ENCODE measurements around the gene GPR161. TPM values are rescaled to one million over a fixed set of nuclear protein-coding genes. Genes with fewer than 3 reads are reported as not detected.
A peak's percentile ranks its signal among the peaks of the same experiment; 100 is the strongest.

GPR161 gene
- polyA plus RNA-seq, 2 donors, result 1.9 to 3.4 TPM

- Histone ChIP-seq H3K4me3 (ENCODE audit: low read depth in 1 of 2, low read length in 2 of 2) (no peak overlapping the region), H3K9me3 (ENCODE audit: control insufficient read depth in 2 of 2, insufficient read depth in 1 of 2, low read depth in 1 of 2, low read length in 1 of 2) (no peaks in the 10 kb centered on the region), H3K4me1 (ENCODE audit: control insufficient read depth in 2 of 2, insufficient read depth in 2 of 2, low read length in 1 of 2) (no peaks in the 10 kb centered on the region), H3K27me3 (ENCODE audit: control insufficient read depth in 1 of 2, insufficient read depth in 2 of 2, low read length in 2 of 2) (no peaks in the 10 kb centered on the region), H3K36me3 (ENCODE audit: control insufficient read depth in 2 of 2, insufficient read depth in 2 of 2, low read length in 1 of 2) (no peaks in the 10 kb centered on the region), H3K27ac (ENCODE audit: low read depth in 2 of 2, low read length in 1 of 2) (no peak overlapping the region)
- 84 to 86% methylated on average over 4 of the region's 4 CpGs for WGBS, 2 donors
These were observed 15.2 kb upstream of the GPR161 start for GRCh38 chr1:168151935-168152334.

DNA sequence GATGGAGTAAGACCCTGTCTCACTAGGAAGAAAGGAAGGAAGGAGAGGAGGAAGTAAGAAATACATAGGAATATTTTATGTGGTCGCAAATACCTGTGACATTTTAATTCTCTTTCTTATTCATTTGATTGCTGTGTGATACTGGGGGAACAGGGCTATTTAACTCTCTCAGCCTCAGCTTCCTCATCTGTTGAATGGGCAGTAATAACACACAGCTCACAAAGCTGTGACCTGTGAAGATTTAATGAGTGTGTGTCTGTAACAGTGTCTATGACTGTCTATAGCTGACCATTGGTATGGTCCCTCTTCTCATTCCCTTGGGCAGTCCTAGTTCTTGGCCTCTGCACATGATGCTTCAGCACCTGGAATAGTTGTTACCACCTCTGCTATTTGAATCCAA is 13.6 kb upstream of the GPR161 start:
- H3K27ac ChIP-seq (ENCODE audit: low read depth in 2 of 2, low read length in 1 of 2), result no peak overlapping the region
- H3K4me1 ChIP-seq (ENCODE audit: control insufficient read depth in 2 of 2, insufficient read depth in 2 of 2, low read length in 1 of 2), result no peaks in the 10 kb centered on the region
- no peaks in the 10 kb centered on the region for H3K9me3 ChIP-seq (ENCODE audit: control insufficient read depth in 2 of 2, insufficient read depth in 1 of 2, low read depth in 1 of 2, low read length in 1 of 2)
- WGBS, 2 donors, result 94 to 100% methylated on average over 1 of the region's 1 CpG
- H3K36me3 ChIP-seq (ENCODE audit: control insufficient read depth in 2 of 2, insufficient read depth in 2 of 2, low read length in 1 of 2), result no peaks in the 10 kb centered on the region
- no peak overlapping the region for H3K4me3 ChIP-seq (ENCODE audit: low read depth in 1 of 2, low read length in 2 of 2)
- no peaks in the 10 kb centered on the region for H3K27me3 ChIP-seq (ENCODE audit: control insufficient read depth in 1 of 2, insufficient read depth in 2 of 2, low read length in 2 of 2)

- H3K27ac ChIP-seq (ENCODE audit: low read depth in 2 of 2, low read length in 1 of 2), result no peak overlapping the region
- WGBS, 2 donors, result 59 to 61% methylated on average over 4 of the region's 4 CpGs
- no peaks in the 10 kb centered on the region for H3K27me3 ChIP-seq (ENCODE audit: control insufficient read depth in 1 of 2, insufficient read depth in 2 of 2, low read length in 2 of 2)
- H3K4me3 ChIP-seq (ENCODE audit: low read depth in 1 of 2, low read length in 2 of 2), result no peak overlapping the region
- no peaks in the 10 kb centered on the region for H3K36me3 ChIP-seq (ENCODE audit: control insufficient read depth in 2 of 2, insufficient read depth in 2 of 2, low read length in 1 of 2)
- no peaks in the 10 kb centered on the region for H3K9me3 ChIP-seq (ENCODE audit: control insufficient read depth in 2 of 2, insufficient read depth in 1 of 2, low read depth in 1 of 2, low read length in 1 of 2)
- no peaks in the 10 kb centered on the region for H3K4me1 ChIP-seq (ENCODE audit: control insufficient read depth in 2 of 2, insufficient read depth in 2 of 2, low read length in 1 of 2)
These were observed 12.2 kb upstream of the GPR161 start for GRCh38 chr1:168148916-168149315.

GRCh38 chr1:168146626-168147025 is 9.9 kb upstream of the GPR161 start:
- Histone ChIP-seq H3K36me3 (ENCODE audit: control insufficient read depth in 2 of 2, insufficient read depth in 2 of 2, low read length in 1 of 2) (no peaks in the 10 kb centered on the region), H3K27ac (ENCODE audit: low read depth in 2 of 2, low read length in 1 of 2) (no peak overlapping the region), H3K4me1 (ENCODE audit: control insufficient read depth in 2 of 2, insufficient read depth in 2 of 2, low read length in 1 of 2) (no peaks in the 10 kb centered on the region), H3K27me3 (ENCODE audit: control insufficient read depth in 1 of 2, insufficient read depth in 2 of 2, low read length in 2 of 2) (no peaks in the 10 kb centered on the region), H3K9me3 (ENCODE audit: control insufficient read depth in 2 of 2, insufficient read depth in 1 of 2, low read depth in 1 of 2, low read length in 1 of 2) (no peaks in the 10 kb centered on the region), H3K4me3 (ENCODE audit: low read depth in 1 of 2, low read length in 2 of 2) (no peak overlapping the region)
- WGBS, 2 donors, result 78 to 89% methylated on average over 11 of the region's 11 CpGs

- no peaks in the 10 kb centered on the region for H3K27me3 ChIP-seq (ENCODE audit: control insufficient read depth in 1 of 2, insufficient read depth in 2 of 2, low read length in 2 of 2)
- no peaks in the 10 kb centered on the region for H3K9me3 ChIP-seq (ENCODE audit: control insufficient read depth in 2 of 2, insufficient read depth in 1 of 2, low read depth in 1 of 2, low read length in 1 of 2)
- H3K4me3 ChIP-seq (ENCODE audit: low read depth in 1 of 2, low read length in 2 of 2), result no peak overlapping the region
- H3K36me3 ChIP-seq (ENCODE audit: control insufficient read depth in 2 of 2, insufficient read depth in 2 of 2, low read length in 1 of 2), result no peaks in the 10 kb centered on the region
- no peak overlapping the region for H3K27ac ChIP-seq (ENCODE audit: low read depth in 2 of 2, low read length in 1 of 2)
- H3K4me1 ChIP-seq (ENCODE audit: control insufficient read depth in 2 of 2, insufficient read depth in 2 of 2, low read length in 1 of 2), result no peaks in the 10 kb centered on the region
- 68 to 81% methylated on average over 3 of the region's 5 CpGs for WGBS, 2 donors
These were observed 9.4 kb upstream of the GPR161 start for GRCh38 chr1:168146160-168146539.

- H3K4me3 ChIP-seq (ENCODE audit: low read depth in 1 of 2, low read length in 2 of 2), result no peak overlapping the region
- H3K27me3 ChIP-seq (ENCODE audit: control insufficient read depth in 1 of 2, insufficient read depth in 2 of 2, low read length in 2 of 2), result no peaks in the 10 kb centered on the region
- no peaks in the 10 kb centered on the region for H3K4me1 ChIP-seq (ENCODE audit: control insufficient read depth in 2 of 2, insufficient read depth in 2 of 2, low read length in 1 of 2)
- H3K27ac ChIP-seq (ENCODE audit: low read depth in 2 of 2, low read length in 1 of 2), result no peak overlapping the region
- 24 to 27% methylated on average over 14 to 15 of the region's 15 CpGs for WGBS, 2 donors
- H3K36me3 ChIP-seq (ENCODE audit: control insufficient read depth in 2 of 2, insufficient read depth in 2 of 2, low read length in 1 of 2), result no peaks in the 10 kb centered on the region
- no peaks in the 10 kb centered on the region for H3K9me3 ChIP-seq (ENCODE audit: control insufficient read depth in 2 of 2, insufficient read depth in 1 of 2, low read depth in 1 of 2, low read length in 1 of 2)
These were observed 8.7 kb upstream of the GPR161 start for GRCh38 chr1:168145184-168146159.

- Histone ChIP-seq H3K4me3 (ENCODE audit: low read depth in 1 of 2, low read length in 2 of 2) (no peak overlapping the region), H3K36me3 (ENCODE audit: control insufficient read depth in 2 of 2, insufficient read depth in 2 of 2, low read length in 1 of 2) (no peaks in the 10 kb centered on the region), H3K4me1 (ENCODE audit: control insufficient read depth in 2 of 2, insufficient read depth in 2 of 2, low read length in 1 of 2) (no peaks in the 10 kb centered on the region), H3K27ac (ENCODE audit: low read depth in 2 of 2, low read length in 1 of 2) (no peak overlapping the region), H3K9me3 (ENCODE audit: control insufficient read depth in 2 of 2, insufficient read depth in 1 of 2, low read depth in 1 of 2, low read length in 1 of 2) (no peaks in the 10 kb centered on the region), H3K27me3 (ENCODE audit: control insufficient read depth in 1 of 2, insufficient read depth in 2 of 2, low read length in 2 of 2) (no peaks in the 10 kb centered on the region)
- 89 to 91% methylated on average over 3 of the region's 3 CpGs for WGBS, 2 donors
These were observed 5.2 kb upstream of the GPR161 start for GRCh38 chr1:168141871-168142385.

- H3K27me3 ChIP-seq (ENCODE audit: control insufficient read depth in 1 of 2, insufficient read depth in 2 of 2, low read length in 2 of 2), result no peaks in the 10 kb centered on the region
- H3K4me1 ChIP-seq (ENCODE audit: control insufficient read depth in 2 of 2, insufficient read depth in 2 of 2, low read length in 1 of 2), result peaks cover 0 to 8% of the 10 kb centered on the region in 2 donors
- H3K9me3 ChIP-seq (ENCODE audit: control insufficient read depth in 2 of 2, insufficient read depth in 1 of 2, low read depth in 1 of 2, low read length in 1 of 2), result no peaks in the 10 kb centered on the region
- no peak overlapping the region for H3K27ac ChIP-seq (ENCODE audit: low read depth in 2 of 2, low read length in 1 of 2)
- no peak overlapping the region for H3K4me3 ChIP-seq (ENCODE audit: low read depth in 1 of 2, low read length in 2 of 2)
- no peaks in the 10 kb centered on the region for H3K36me3 ChIP-seq (ENCODE audit: control insufficient read depth in 2 of 2, insufficient read depth in 2 of 2, low read length in 1 of 2)
These were observed 2.3 kb upstream of the GPR161 start for GRCh38 chr1:168139070-168139469.

- Histone ChIP-seq H3K4me3 (ENCODE audit: low read depth in 1 of 2, low read length in 2 of 2) (no peak overlapping the region), H3K9me3 (ENCODE audit: control insufficient read depth in 2 of 2, insufficient read depth in 1 of 2, low read depth in 1 of 2, low read length in 1 of 2) (no peaks in the 10 kb centered on the region), H3K27ac (ENCODE audit: low read depth in 2 of 2, low read length in 1 of 2) (no peak overlapping the region), H3K36me3 (ENCODE audit: control insufficient read depth in 2 of 2, insufficient read depth in 2 of 2, low read length in 1 of 2) (no peaks in the 10 kb centered on the region), H3K27me3 (ENCODE audit: control insufficient read depth in 1 of 2, insufficient read depth in 2 of 2, low read length in 2 of 2) (no peaks in the 10 kb centered on the region), H3K4me1 (ENCODE audit: control insufficient read depth in 2 of 2, insufficient read depth in 2 of 2, low read length in 1 of 2) (peaks cover 0 to 8% of the 10 kb centered on the region in 2 donors)
- WGBS, 2 donors, result 72 to 78% methylated on average over 5 of the region's 5 CpGs
These were observed 1.4 kb upstream of the GPR161 start for GRCh38 chr1:168138134-168138533.

DNA sequence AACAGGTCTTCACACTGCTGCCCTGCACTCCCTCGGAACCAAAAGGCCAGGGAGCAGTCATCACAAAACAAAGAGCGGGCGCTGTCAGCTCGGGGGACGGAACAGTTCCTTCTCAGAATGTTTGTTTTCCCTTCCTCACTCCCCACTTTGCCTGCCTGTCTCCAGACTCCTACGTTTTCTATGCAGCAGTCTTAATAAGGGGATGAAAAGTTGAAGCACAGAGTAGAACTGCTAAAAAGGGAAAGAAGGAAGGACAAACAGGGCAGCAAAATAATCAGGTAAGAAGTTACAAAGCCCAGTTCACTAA is 738 bp upstream of the GPR161 start:
- Histone ChIP-seq H3K27ac (ENCODE audit: low read depth in 2 of 2, low read length in 1 of 2) (peak overlapping the region; percentile 64 to 73), H3K4me3 (ENCODE audit: low read depth in 1 of 2, low read length in 2 of 2) (peak overlapping the region; percentile 48 to 61), H3K27me3 (ENCODE audit: control insufficient read depth in 1 of 2, insufficient read depth in 2 of 2, low read length in 2 of 2) (no peaks in the 10 kb centered on the region), H3K4me1 (ENCODE audit: control insufficient read depth in 2 of 2, insufficient read depth in 2 of 2, low read length in 1 of 2) (peaks cover 0 to 8% of the 10 kb centered on the region in 2 donors), H3K9me3 (ENCODE audit: control insufficient read depth in 2 of 2, insufficient read depth in 1 of 2, low read depth in 1 of 2, low read length in 1 of 2) (no peaks in the 10 kb centered on the region), H3K36me3 (ENCODE audit: control insufficient read depth in 2 of 2, insufficient read depth in 2 of 2, low read length in 1 of 2) (no peaks in the 10 kb centered on the region)
- 8 to 10% methylated on average over 6 of the region's 6 CpGs for WGBS, 2 donors
